T-helper 22 cell (primary cell): ENCODE data around the gene BPIFA2.

Experiments
- DNase-seq: peaks from one replicate; pipeline ENCODE4 v3.0.0-alpha.2; 2020; ENCODE audit warnings: low read depth

The BPIFA2 gene

GRCh38 chr20:33202451-33202850, 34.5 kb downstream of the BPIFA2 start:
- no peak for DNase-seq

- no peak for DNase-seq
These were observed 35.5 kb downstream of the BPIFA2 start for GRCh38 chr20:33203444-33203843.

GRCh38 chr20:33209789-33210188, 41.8 kb downstream of the BPIFA2 start:
- no peak for DNase-seq

- DNase-seq, result no peak
These were observed 42.4 kb downstream of the BPIFA2 start for GRCh38 chr20:33210371-33210770.

GRCh38 chr20:33211817-33212424, 44.0 kb downstream of the BPIFA2 start:
- DNase-seq, result no peak

- DNase-seq, result no peak
These were observed 49.1 kb downstream of the BPIFA2 start, which contains the start of gene BPIFA3 for GRCh38 chr20:33217052-33217451. Gene BPIFA3 (plus strand): TSS chr20:33217352. CDS start chr20:33217537, 185 bp downstream.

GRCh38 chr20:33224399-33224798, 56.4 kb downstream of the BPIFA2 start:
- no peak for DNase-seq

- no peak for DNase-seq
These were observed 61.9 kb downstream of the BPIFA2 start for GRCh38 chr20:33229843-33230242.
